ENCODE data around the gene KCNC1. TPM values are rescaled to one million over a fixed set of nuclear protein-coding genes. Genes with fewer than 3 reads are reported as not detected.

Gene KCNC1
- total RNA-seq, 1 experiment from 2014 or later, result 0.20 TPM

DNA sequence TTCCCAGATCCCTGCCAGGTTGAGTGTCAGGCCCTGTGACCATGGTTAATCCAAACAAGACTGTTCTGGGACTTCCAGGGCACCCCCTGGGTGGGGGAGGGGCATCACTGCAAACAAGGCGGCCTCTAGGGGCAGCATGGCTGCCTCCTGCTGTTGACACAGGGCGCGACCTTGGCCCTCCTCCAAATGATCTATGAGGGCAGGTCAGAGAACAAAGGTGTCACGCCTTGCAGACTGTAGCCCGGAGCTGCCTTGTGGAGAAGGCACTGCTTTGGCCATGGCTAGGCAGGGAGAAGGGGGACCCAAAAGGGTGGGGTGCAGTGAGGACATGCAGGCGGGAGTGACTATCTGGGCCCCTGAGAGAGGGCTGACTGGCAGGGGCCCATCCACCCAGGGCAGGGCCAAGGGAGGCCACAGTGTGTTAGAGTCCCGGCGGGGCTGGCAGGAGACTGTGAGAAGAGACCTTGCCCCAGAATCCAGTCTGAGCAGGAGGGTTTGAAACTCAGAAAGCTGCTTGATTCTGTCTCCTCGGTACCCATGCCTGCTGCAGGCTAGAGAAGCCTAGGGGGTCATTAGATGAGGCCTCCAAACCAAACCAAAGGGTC, 35.6 kb downstream of the KCNC1 start:
- H3K27me3 Mint-ChIP-seq (ENCODE audit: low read depth), result no peaks in the 10 kb centered on the region
- no peaks in the 10 kb centered on the region for H3K36me3 Mint-ChIP-seq
- H3K27ac Mint-ChIP-seq, result peak overlapping the region; percentile 38; the same call in 1 of the 2 replicates
- ChIA-PET POLR2A (no interaction called here), CTCF (interaction anchor here (1.0 to 3.4 kb wide), 7 partner anchors 9 to 209 kb away, joined by 3 to 16 read pairs (median 5); partner anchors contain the start of gene KCNC1)
- no peak for TF ChIP-seq RELA (CRISPR knock-in tag; IDR thresholded peaks at IDR 0.05; ENCODE audit: borderline replicate concordance)
- TF ChIP-seq CREB1 (CRISPR knock-in tag; IDR thresholded peaks at IDR 0.05), result no peak
- no peak for TF ChIP-seq IRF2 (CRISPR knock-in tag; IDR thresholded peaks at IDR 0.05; ENCODE audit: borderline replicate concordance, low read depth)
- TF ChIP-seq NFYB (CRISPR knock-in tag; conservative IDR thresholded peaks at IDR 0.05; ENCODE audit: low read depth), result no peak
- peak; percentile 79 for TF ChIP-seq GABPB1 (CRISPR knock-in tag; IDR thresholded peaks at IDR 0.05)
- no peak for TF ChIP-seq JAZF1 (CRISPR knock-in tag; IDR thresholded peaks at IDR 0.05)
- TF ChIP-seq, protein P1, sequence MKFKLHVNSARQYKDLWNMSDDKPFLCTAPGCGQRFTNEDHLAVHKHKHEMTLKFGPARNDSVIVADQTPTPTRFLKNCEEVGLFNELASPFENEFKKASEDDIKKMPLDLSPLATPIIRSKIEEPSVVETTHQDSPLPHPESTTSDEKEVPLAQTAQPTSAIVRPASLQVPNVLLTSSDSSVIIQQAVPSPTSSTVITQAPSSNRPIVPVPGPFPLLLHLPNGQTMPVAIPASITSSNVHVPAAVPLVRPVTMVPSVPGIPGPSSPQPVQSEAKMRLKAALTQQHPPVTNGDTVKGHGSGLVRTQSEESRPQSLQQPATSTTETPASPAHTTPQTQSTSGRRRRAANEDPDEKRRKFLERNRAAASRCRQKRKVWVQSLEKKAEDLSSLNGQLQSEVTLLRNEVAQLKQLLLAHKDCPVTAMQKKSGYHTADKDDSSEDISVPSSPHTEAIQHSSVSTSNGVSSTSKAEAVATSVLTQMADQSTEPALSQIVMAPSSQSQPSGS (CRISPR knock-in tag; IDR thresholded peaks at IDR 0.05; ENCODE audit: borderline replicate concordance, low read depth), result no peak
- TF ChIP-seq, protein P2, sequence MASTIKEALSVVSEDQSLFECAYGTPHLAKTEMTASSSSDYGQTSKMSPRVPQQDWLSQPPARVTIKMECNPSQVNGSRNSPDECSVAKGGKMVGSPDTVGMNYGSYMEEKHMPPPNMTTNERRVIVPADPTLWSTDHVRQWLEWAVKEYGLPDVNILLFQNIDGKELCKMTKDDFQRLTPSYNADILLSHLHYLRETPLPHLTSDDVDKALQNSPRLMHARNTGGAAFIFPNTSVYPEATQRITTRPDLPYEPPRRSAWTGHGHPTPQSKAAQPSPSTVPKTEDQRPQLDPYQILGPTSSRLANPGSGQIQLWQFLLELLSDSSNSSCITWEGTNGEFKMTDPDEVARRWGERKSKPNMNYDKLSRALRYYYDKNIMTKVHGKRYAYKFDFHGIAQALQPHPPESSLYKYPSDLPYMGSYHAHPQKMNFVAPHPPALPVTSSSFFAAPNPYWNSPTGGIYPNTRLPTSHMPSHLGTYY (CRISPR knock-in tag; IDR thresholded peaks at IDR 0.05), result no peak
- TF ChIP-seq, protein P3, sequence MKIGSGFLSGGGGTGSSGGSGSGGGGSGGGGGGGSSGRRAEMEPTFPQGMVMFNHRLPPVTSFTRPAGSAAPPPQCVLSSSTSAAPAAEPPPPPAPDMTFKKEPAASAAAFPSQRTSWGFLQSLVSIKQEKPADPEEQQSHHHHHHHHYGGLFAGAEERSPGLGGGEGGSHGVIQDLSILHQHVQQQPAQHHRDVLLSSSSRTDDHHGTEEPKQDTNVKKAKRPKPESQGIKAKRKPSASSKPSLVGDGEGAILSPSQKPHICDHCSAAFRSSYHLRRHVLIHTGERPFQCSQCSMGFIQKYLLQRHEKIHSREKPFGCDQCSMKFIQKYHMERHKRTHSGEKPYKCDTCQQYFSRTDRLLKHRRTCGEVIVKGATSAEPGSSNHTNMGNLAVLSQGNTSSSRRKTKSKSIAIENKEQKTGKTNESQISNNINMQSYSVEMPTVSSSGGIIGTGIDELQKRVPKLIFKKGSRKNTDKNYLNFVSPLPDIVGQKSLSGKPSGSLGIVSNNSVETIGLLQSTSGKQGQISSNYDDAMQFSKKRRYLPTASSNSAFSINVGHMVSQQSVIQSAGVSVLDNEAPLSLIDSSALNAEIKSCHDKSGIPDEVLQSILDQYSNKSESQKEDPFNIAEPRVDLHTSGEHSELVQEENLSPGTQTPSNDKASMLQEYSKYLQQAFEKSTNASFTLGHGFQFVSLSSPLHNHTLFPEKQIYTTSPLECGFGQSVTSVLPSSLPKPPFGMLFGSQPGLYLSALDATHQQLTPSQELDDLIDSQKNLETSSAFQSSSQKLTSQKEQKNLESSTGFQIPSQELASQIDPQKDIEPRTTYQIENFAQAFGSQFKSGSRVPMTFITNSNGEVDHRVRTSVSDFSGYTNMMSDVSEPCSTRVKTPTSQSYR (CRISPR knock-in tag; IDR thresholded peaks at IDR 0.05), result peak; percentile 68; the same call in 1 of the 2 replicates
- TF ChIP-seq, protein P4, sequence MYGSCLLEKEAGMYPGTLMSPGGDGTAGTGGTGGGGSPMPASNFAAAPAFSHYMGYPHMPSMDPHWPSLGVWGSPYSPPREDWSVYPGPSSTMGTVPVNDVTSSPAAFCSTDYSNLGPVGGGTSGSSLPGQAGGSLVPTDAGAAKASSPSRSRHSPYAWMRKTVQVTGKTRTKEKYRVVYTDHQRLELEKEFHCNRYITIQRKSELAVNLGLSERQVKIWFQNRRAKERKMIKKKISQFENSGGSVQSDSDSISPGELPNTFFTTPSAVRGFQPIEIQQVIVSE (CRISPR knock-in tag; IDR thresholded peaks at IDR 0.05; ENCODE audit: borderline replicate concordance), result no peak
- no peak for TF ChIP-seq TCF7 (CRISPR knock-in tag; IDR thresholded peaks at IDR 0.05; ENCODE audit: low read depth)
- H3K9me3 Mint-ChIP-seq, result no peaks in the 10 kb centered on the region
- no peak overlapping the region for H3K4me3 Mint-ChIP-seq
- H3K4me1 Mint-ChIP-seq, result peaks cover 4% of the 10 kb centered on the region; the same call in 1 of the 2 replicates
- ATAC-seq (peak; percentile 29), DNase-seq (ENCODE audit: low spot score) (peak; percentile 49)

DNA sequence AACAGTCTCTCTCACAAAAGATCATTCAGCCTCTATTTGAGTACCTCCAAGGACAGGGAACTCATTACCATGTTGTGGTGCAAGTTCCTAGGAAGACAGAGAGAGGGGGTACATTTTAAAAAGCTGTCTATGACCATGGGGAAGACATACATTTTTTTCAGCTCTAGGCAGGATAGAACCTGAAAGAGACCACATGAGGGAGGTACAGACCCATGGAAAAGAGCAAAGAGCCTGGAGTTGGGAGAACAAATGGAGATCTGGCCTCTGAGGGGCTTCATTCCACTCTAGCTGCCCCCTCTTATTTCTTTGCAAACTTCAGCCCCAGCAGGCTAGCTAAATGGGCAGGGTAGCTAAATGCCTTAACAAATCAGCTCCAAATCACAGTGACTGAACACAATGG, 36.3 kb downstream of the KCNC1 start:
- ChIA-PET CTCF (interaction anchor here (1.0 to 3.4 kb wide), 6 partner anchors 36 to 208 kb away, joined by 4 to 16 read pairs (median 6); partner anchors contain the start of gene KCNC1), POLR2A (no interaction called here)
- Mint-ChIP-seq H3K4me1 (peaks cover 4% of the 10 kb centered on the region; the same call in 1 of the 2 replicates), H3K9me3 (no peaks in the 10 kb centered on the region), H3K36me3 (no peaks in the 10 kb centered on the region), H3K27ac (no peak overlapping the region), H3K27me3 (ENCODE audit: low read depth) (no peaks in the 10 kb centered on the region), H3K4me3 (no peak overlapping the region)
- DNase-seq (ENCODE audit: low spot score) (no peak), ATAC-seq (no peak)
- TF ChIP-seq, protein P5, sequence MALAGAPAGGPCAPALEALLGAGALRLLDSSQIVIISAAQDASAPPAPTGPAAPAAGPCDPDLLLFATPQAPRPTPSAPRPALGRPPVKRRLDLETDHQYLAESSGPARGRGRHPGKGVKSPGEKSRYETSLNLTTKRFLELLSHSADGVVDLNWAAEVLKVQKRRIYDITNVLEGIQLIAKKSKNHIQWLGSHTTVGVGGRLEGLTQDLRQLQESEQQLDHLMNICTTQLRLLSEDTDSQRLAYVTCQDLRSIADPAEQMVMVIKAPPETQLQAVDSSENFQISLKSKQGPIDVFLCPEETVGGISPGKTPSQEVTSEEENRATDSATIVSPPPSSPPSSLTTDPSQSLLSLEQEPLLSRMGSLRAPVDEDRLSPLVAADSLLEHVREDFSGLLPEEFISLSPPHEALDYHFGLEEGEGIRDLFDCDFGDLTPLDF (CRISPR knock-in tag; IDR thresholded peaks at IDR 0.05), result no peak
- TF ChIP-seq, protein P4 (CRISPR knock-in tag; IDR thresholded peaks at IDR 0.05; ENCODE audit: borderline replicate concordance), result no peak
- TF ChIP-seq, protein P6, sequence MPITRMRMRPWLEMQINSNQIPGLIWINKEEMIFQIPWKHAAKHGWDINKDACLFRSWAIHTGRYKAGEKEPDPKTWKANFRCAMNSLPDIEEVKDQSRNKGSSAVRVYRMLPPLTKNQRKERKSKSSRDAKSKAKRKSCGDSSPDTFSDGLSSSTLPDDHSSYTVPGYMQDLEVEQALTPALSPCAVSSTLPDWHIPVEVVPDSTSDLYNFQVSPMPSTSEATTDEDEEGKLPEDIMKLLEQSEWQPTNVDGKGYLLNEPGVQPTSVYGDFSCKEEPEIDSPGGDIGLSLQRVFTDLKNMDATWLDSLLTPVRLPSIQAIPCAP (CRISPR knock-in tag; IDR thresholded peaks at IDR 0.05), result no peak
- no peak for TF ChIP-seq SP1 (CRISPR knock-in tag; conservative IDR thresholded peaks at IDR 0.05)
- TF ChIP-seq TP53 (CRISPR knock-in tag; IDR thresholded peaks at IDR 0.05), result no peak
- TF ChIP-seq, protein P2 (CRISPR knock-in tag; IDR thresholded peaks at IDR 0.05), result no peak
- TF ChIP-seq ZNF317 (CRISPR knock-in tag; IDR thresholded peaks at IDR 0.05; ENCODE audit: borderline replicate concordance, low read depth), result no peak
- TF ChIP-seq, protein P7, sequence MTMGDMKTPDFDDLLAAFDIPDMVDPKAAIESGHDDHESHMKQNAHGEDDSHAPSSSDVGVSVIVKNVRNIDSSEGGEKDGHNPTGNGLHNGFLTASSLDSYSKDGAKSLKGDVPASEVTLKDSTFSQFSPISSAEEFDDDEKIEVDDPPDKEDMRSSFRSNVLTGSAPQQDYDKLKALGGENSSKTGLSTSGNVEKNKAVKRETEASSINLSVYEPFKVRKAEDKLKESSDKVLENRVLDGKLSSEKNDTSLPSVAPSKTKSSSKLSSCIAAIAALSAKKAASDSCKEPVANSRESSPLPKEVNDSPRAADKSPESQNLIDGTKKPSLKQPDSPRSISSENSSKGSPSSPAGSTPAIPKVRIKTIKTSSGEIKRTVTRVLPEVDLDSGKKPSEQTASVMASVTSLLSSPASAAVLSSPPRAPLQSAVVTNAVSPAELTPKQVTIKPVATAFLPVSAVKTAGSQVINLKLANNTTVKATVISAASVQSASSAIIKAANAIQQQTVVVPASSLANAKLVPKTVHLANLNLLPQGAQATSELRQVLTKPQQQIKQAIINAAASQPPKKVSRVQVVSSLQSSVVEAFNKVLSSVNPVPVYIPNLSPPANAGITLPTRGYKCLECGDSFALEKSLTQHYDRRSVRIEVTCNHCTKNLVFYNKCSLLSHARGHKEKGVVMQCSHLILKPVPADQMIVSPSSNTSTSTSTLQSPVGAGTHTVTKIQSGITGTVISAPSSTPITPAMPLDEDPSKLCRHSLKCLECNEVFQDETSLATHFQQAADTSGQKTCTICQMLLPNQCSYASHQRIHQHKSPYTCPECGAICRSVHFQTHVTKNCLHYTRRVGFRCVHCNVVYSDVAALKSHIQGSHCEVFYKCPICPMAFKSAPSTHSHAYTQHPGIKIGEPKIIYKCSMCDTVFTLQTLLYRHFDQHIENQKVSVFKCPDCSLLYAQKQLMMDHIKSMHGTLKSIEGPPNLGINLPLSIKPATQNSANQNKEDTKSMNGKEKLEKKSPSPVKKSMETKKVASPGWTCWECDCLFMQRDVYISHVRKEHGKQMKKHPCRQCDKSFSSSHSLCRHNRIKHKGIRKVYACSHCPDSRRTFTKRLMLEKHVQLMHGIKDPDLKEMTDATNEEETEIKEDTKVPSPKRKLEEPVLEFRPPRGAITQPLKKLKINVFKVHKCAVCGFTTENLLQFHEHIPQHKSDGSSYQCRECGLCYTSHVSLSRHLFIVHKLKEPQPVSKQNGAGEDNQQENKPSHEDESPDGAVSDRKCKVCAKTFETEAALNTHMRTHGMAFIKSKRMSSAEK (CRISPR knock-in tag; IDR thresholded peaks at IDR 0.05; ENCODE audit: borderline replicate concordance), result no peak
